CD14-positive monocyte (primary cell): ENCODE results near the gene SPSB2. TPM values are rescaled to one million over a fixed set of nuclear protein-coding genes. Genes with fewer than 3 reads are reported as not detected.

Experiments used
- DNase-seq, 3 donors: peaks; one replicate each; pipeline ENCODE4 v3.0.0-alpha.2; 2011 to 2022
- H2AFZ ChIP-seq: 2 replicates; pipeline ENCODE4 v1.6.0; 2012; ENCODE audit warnings: mild to moderate bottlenecking, low read depth, low read length, inconsistent platforms; ENCODE audit not compliant: insufficient read depth, poor library complexity, severe bottlenecking
- H3K27ac ChIP-seq, 2 donors: 1 replicate in 1 of 2; 2 replicates in 1 of 2; pipeline ENCODE4 v1.5.1; 2012 to 2013; ENCODE audit warnings: low read length in 2 of 2, control low read depth in 1 of 2, inconsistent platforms in 1 of 2, low read depth in 1 of 2, mild to moderate bottlenecking in 1 of 2
- H3K27me3 ChIP-seq, 2 donors: one replicate each; pipeline versions ENCODE4 v1.6.0 to v1.6.1; 2011 to 2013; ENCODE audit warnings: low read length in 2 of 2; ENCODE audit not compliant: control insufficient read depth in 2 of 2, insufficient read depth in 2 of 2
- H3K36me3 ChIP-seq, 2 donors: replicated peaks in 1 of 2; 1 replicate in 1 of 2; 2 replicates in 1 of 2; pipeline versions ENCODE4 v1.5.1 to v1.6.1; 2012 to 2013; ENCODE audit warnings: low read length in 2 of 2, control low read depth in 1 of 2, inconsistent platforms in 1 of 2, mild to moderate bottlenecking in 1 of 2; ENCODE audit not compliant: insufficient read depth in 2 of 2, control insufficient read depth in 1 of 2
- H3K4me1 ChIP-seq, 2 donors: 1 replicate in 1 of 2; 2 replicates in 1 of 2; pipeline versions ENCODE4 v1.5.1 to v1.6.1; 2012 to 2013; ENCODE audit warnings: low read length in 2 of 2, control low read depth in 1 of 2, inconsistent platforms in 1 of 2, mild to moderate bottlenecking in 1 of 2, moderate library complexity in 1 of 2; ENCODE audit not compliant: insufficient read depth in 2 of 2, control insufficient read depth in 1 of 2
- H3K4me2 ChIP-seq: replicated peaks from 2 replicates; pipeline ENCODE3; 2012; ENCODE audit warnings: low read length, moderate library complexity, mild to moderate bottlenecking; ENCODE audit not compliant: poor library complexity, severe bottlenecking; ENCODE audit errors: extremely low read depth
- H3K4me3 ChIP-seq, 3 experiments: fragments of 200-600 bp in 1 of 3; sonication (generic) in 1 of 3; replicated peaks in 1 of 3; 1 replicate in 2 of 3; 2 replicates in 1 of 3; pipeline ENCODE4 v1.5.1; 2011 to 2013; ENCODE audit warnings: low read length in 3 of 3, mild to moderate bottlenecking in 3 of 3, control low read depth in 2 of 3, low read depth in 2 of 3, inconsistent platforms in 1 of 3, moderate library complexity in 1 of 3
- H3K79me2 ChIP-seq: 2 replicates; pipeline ENCODE4 v1.6.0; 2012; ENCODE audit warnings: mild to moderate bottlenecking, control low read depth, inconsistent platforms, low read length, moderate library complexity; ENCODE audit not compliant: insufficient read depth
- H3K9ac ChIP-seq: 2 replicates; pipeline ENCODE4 v1.6.0; 2017; ENCODE audit warnings: low read length, mild to moderate bottlenecking; ENCODE audit not compliant: insufficient read depth, poor library complexity, severe bottlenecking
- H3K9me3 ChIP-seq, 2 donors: replicated peaks in 1 of 2; 1 replicate in 1 of 2; 2 replicates in 1 of 2; pipeline versions ENCODE4 v1.5.1 to v1.6.1; 2012 to 2013; ENCODE audit warnings: low read length in 2 of 2, control low read depth in 1 of 2; ENCODE audit not compliant: control insufficient read depth in 1 of 2, insufficient read depth in 1 of 2
- H4K20me1 ChIP-seq: 2 replicates; pipeline ENCODE4 v1.6.0; 2012; ENCODE audit warnings: mild to moderate bottlenecking, low read length, control low read depth, moderate library complexity; ENCODE audit not compliant: insufficient read depth
- H3K27ac Mint-ChIP-seq, 7 donors: one replicate each; pipeline ENCODE4 v1.8.0; 2020; ENCODE audit warnings: mild to moderate bottlenecking in 7 of 7, mixed read lengths in 7 of 7, moderate library complexity in 6 of 7, inconsistent platforms in 2 of 7
- H3K27me3 Mint-ChIP-seq, 3 donors: one replicate each; pipeline ENCODE4 v1.8.0; 2021 to 2022; ENCODE audit warnings: low read depth in 3 of 3, mild to moderate bottlenecking in 3 of 3, mixed read lengths in 3 of 3, moderate library complexity in 3 of 3, inconsistent platforms in 1 of 3
- H3K36me3 Mint-ChIP-seq, 2 donors: one replicate each; pipeline ENCODE4 v1.8.0; 2020; ENCODE audit warnings: mixed read lengths in 2 of 2, inconsistent platforms in 1 of 2, mild to moderate bottlenecking in 1 of 2
- H3K4me1 Mint-ChIP-seq: one replicate; pipeline ENCODE4 v1.8.0; 2020; ENCODE audit warnings: mild to moderate bottlenecking, mixed read lengths
- H3K4me3 Mint-ChIP-seq, 2 donors: one replicate each; pipeline ENCODE4 v1.8.0; 2020; ENCODE audit warnings: mild to moderate bottlenecking in 2 of 2, mixed read lengths in 2 of 2, moderate library complexity in 1 of 2
- H3K9me3 Mint-ChIP-seq, 7 donors: one replicate each; pipeline ENCODE4 v1.8.0; 2020 to 2022; ENCODE audit warnings: mixed read lengths in 7 of 7, mild to moderate bottlenecking in 6 of 7, moderate library complexity in 6 of 7, inconsistent platforms in 2 of 7
- WGBS: methylation state at CpG from one replicate; pipeline ENCODE4 v1.1.5; 2013; ENCODE audit warnings: missing lambda C conversion rate; ENCODE audit not compliant: insufficient coverage; 5-methylcytosine and 5-hydroxymethylcytosine counted together
- intact Hi-C, 2 donors: fragments of 100-400 bp; cut with micrococcal nuclease; formaldehyde crosslinking; loops; one replicate each; pipeline versions ENCODE4 v1.15.0 to v1.15.1; 2023
- polyA plus RNA-seq, 3 donors: library from polyadenylated mRNA; depleted of rRNA in 1 of 3; unstranded in 2 of 3; stranded (reverse) in 1 of 3; fragments of 300-500 nt in 2 of 3; fragments of >200 nt in 1 of 3; fragmentation: Illumina TruSeq in 2 of 3; gene quantifications; 1 replicate in 2 of 3; 2 replicates in 1 of 3; pipeline ENCODE4 v1.2.3, GENCODE V29; 2012 to 2021
- TF ChIP-seq, protein P1 (sequence below): fragments of 200-600 bp; IDR thresholded peaks from one replicate; pipeline ENCODE4 v1.8.0; 2022; ENCODE audit warnings: antibody characterized with exemption, mild to moderate bottlenecking

The SPSB2 gene
- polyA plus RNA-seq, 3 donors, result 4.7 to 6.9 (median 6.6) TPM

DNA sequence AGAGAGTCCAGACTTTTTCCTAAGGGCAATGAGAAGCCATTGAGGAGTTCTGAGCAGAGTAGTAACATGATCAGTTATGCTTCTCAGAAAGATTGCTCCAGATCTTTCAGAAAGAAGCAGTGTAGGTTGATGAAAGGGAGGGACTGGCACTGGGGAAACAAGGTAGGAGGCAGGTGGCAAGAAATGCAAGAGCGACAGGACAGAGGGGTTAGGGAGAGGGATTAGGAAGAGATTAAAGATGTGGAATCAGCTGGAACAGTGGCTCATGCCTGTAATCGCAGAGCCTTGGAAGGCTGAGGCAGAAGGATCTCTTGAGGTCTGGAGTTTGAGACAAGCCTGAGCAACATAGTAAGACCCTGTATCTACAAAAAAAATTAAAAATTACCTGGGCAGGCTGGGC lies 25.4 kb downstream of the SPSB2 start:
- H3K4me3 Mint-ChIP-seq, result no peak overlapping the region
- H3K4me1 Mint-ChIP-seq, result peaks cover 31% of the 10 kb centered on the region
- intact Hi-C loops, result no loop called here
- no peaks in the 10 kb centered on the region for H3K9me3 Mint-ChIP-seq
- no peak overlapping the region for H2AFZ ChIP-seq
- H3K27ac ChIP-seq, result no peak overlapping the region
- no peak overlapping the region for H3K4me3 ChIP-seq
- no peak overlapping the region for H3K4me2 ChIP-seq
- H3K79me2 ChIP-seq, result peaks cover 25% of the 10 kb centered on the region
- no peaks in the 10 kb centered on the region for H4K20me1 ChIP-seq
- no peak overlapping the region for H3K9ac ChIP-seq
- peaks cover 15 to 37% of the 10 kb centered on the region in 2 donors for H3K36me3 Mint-ChIP-seq
- TF ChIP-seq, protein P1, sequence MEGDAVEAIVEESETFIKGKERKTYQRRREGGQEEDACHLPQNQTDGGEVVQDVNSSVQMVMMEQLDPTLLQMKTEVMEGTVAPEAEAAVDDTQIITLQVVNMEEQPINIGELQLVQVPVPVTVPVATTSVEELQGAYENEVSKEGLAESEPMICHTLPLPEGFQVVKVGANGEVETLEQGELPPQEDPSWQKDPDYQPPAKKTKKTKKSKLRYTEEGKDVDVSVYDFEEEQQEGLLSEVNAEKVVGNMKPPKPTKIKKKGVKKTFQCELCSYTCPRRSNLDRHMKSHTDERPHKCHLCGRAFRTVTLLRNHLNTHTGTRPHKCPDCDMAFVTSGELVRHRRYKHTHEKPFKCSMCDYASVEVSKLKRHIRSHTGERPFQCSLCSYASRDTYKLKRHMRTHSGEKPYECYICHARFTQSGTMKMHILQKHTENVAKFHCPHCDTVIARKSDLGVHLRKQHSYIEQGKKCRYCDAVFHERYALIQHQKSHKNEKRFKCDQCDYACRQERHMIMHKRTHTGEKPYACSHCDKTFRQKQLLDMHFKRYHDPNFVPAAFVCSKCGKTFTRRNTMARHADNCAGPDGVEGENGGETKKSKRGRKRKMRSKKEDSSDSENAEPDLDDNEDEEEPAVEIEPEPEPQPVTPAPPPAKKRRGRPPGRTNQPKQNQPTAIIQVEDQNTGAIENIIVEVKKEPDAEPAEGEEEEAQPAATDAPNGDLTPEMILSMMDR, result no peak
- 100% methylated on average over 1 of the region's 2 CpGs for WGBS
- peaks cover 22 to 27% of the 10 kb centered on the region in 2 donors for H3K4me1 ChIP-seq
- H3K27ac Mint-ChIP-seq, result peak overlapping the region in 2 of 7 donors; percentile 61 to 68
- H3K27me3 Mint-ChIP-seq, result peaks cover 1 to 4% (median 3%) of the 10 kb centered on the region in 3 donors
- no peaks in the 10 kb centered on the region for H3K27me3 ChIP-seq
- peaks cover 3 to 30% of the 10 kb centered on the region in 2 donors for H3K36me3 ChIP-seq
- H3K9me3 ChIP-seq, result no peaks in the 10 kb centered on the region
- DNase-seq, result no peak

DNA sequence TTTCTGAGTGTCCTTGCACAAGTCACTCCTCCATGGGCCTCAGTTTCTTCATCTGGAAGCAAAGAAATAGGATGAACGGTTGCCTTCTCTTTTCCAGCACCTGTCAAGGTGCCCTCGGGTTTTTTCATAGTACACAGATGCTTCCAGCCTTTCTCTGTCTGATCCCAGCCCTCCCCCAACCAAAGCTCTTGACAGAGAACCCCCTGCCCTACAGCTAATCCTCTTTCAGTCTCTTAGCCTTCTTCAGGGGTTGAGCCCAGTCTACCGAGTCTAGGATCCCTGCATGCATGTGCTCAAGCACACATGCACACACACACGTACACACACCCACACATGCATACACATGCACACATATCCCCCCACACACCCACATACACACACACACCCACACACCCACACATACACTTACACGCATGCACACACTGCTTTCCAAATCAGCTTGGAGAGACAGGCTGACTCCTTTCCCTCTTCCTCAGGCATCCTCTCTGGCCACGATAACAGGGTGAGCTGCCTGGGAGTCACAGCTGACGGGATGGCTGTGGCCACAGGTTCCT lies 26.7 kb downstream of the SPSB2 start:
- Mint-ChIP-seq H3K27ac (peak overlapping the region in 1 of 7 donors; percentile 1), H3K36me3 (peaks cover 15 to 37% of the 10 kb centered on the region in 2 donors), H3K9me3 (no peaks in the 10 kb centered on the region), H3K4me1 (peaks cover 28% of the 10 kb centered on the region), H3K27me3 (peaks cover 1 to 4% (median 3%) of the 10 kb centered on the region in 3 donors), H3K4me3 (no peak overlapping the region)
- intact Hi-C loops, result no loop called here
- DNase-seq, result no peak
- Histone ChIP-seq H3K9ac (no peak overlapping the region), H3K36me3 (peaks cover 3 to 30% of the 10 kb centered on the region in 2 donors), H3K4me1 (peaks cover 19 to 21% of the 10 kb centered on the region in 2 donors), H3K4me3 (no peak overlapping the region), H3K27me3 (no peaks in the 10 kb centered on the region), H4K20me1 (no peaks in the 10 kb centered on the region), H3K4me2 (no peak overlapping the region), H3K9me3 (no peaks in the 10 kb centered on the region), H3K79me2 (peaks cover 25% of the 10 kb centered on the region), H2AFZ (no peak overlapping the region), H3K27ac (no peak overlapping the region)
- TF ChIP-seq, protein P1, result no peak
- WGBS, result 98% methylated on average over 4 of the region's 7 CpGs
